ENCODE measurements around the gene PROC.

The PROC gene

GRCh38 chr2:127387655-127388422, 30.4 kb upstream of the PROC start, which contains the start of gene MAP3K2:
Gene MAP3K2, minus strand, starts transcription at chr2:127387975. Its CDS starts 44,846 bp downstream, at chr2:127343129.
- TF ChIP-seq ZFX (IDR thresholded peaks at IDR 0.05; ENCODE audit: borderline replicate concordance): no peak
- TF ChIP-seq CTCF (IDR thresholded peaks at IDR 0.05): no peak
- H3K27ac ChIP-seq: peak within 1 kb of the TSS; percentile 92

GRCh38 chr2:127388423-127389164, 29.6 kb upstream of the PROC start:
- peak overlapping the region; percentile 92 for H3K27ac ChIP-seq

GRCh38 chr2:127389778-127390435, 28.3 kb upstream of the PROC start:
- TF ChIP-seq ZFX (IDR thresholded peaks at IDR 0.05; ENCODE audit: borderline replicate concordance) (no peak), CTCF (IDR thresholded peaks at IDR 0.05) (no peak)
- no peak overlapping the region for H3K27ac ChIP-seq

More at GRCh38 chr2:127388423-127389164, 29.6 kb upstream of the PROC start:
- TF ChIP-seq CTCF (IDR thresholded peaks at IDR 0.05) (no peak), ZFX (IDR thresholded peaks at IDR 0.05; ENCODE audit: borderline replicate concordance) (no peak)

GRCh38 chr2:127392133-127392827, 25.9 kb upstream of the PROC start:
- no peak overlapping the region for H3K27ac ChIP-seq
- no peak for TF ChIP-seq ZFX (IDR thresholded peaks at IDR 0.05; ENCODE audit: borderline replicate concordance)
- TF ChIP-seq CTCF (IDR thresholded peaks at IDR 0.05): no peak

- H3K27ac ChIP-seq: no peak overlapping the region
- no peak for TF ChIP-seq CTCF (IDR thresholded peaks at IDR 0.05)
- no peak for TF ChIP-seq ZFX (IDR thresholded peaks at IDR 0.05; ENCODE audit: borderline replicate concordance)
Measured at GRCh38 chr2:127392828-127393578, 25.2 kb upstream of the PROC start.

- TF ChIP-seq ZFX (IDR thresholded peaks at IDR 0.05; ENCODE audit: borderline replicate concordance) (no peak), CTCF (IDR thresholded peaks at IDR 0.05) (no peak)
- no peak overlapping the region for H3K27ac ChIP-seq
Measured at GRCh38 chr2:127394492-127394891, 23.7 kb upstream of the PROC start.

Data from 22Rv1 (cell line).